SU-DHL-6 (cell line): ENCODE measurements around the gene GYPA.

ENCODE experiments used
- H2AFZ ChIP-seq: fragments of 200-600 bp; sonication (generic); 2 replicates; pipeline ENCODE4 v1.6.1; 2014; ENCODE audit warnings: low read depth, mild to moderate bottlenecking, moderate library complexity, mixed read lengths, antibody characterized with exemption, low read length; ENCODE audit not compliant: severe bottlenecking
- H3F3A ChIP-seq: fragments of 200-600 bp; shearing (Covaris generic); 2 replicates; pipeline ENCODE4 v1.6.0; 2016; ENCODE audit warnings: antibody characterized with exemption, mild to moderate bottlenecking; ENCODE audit not compliant: insufficient read depth
- H3K27ac ChIP-seq: fragments of 200-600 bp; sonication (generic); 2 replicates; pipeline ENCODE4 v1.5.1; 2016; ENCODE audit warnings: low read depth, mild to moderate bottlenecking, low read length, moderate library complexity, mixed read lengths
- H3K27me3 ChIP-seq: fragments of 200-600 bp; sonication (generic), shearing (Covaris generic); 2 replicates; pipeline ENCODE4 v1.6.0; 2014; ENCODE audit warnings: mild to moderate bottlenecking, low read length
- H3K36me3 ChIP-seq: fragments of 200-600 bp; sonication (generic); 2 replicates; pipeline ENCODE4 v1.6.1; 2014; ENCODE audit warnings: mild to moderate bottlenecking, low read length, mixed read lengths
- H3K4me2 ChIP-seq: fragments of 300-600, 200-600 bp; shearing (Covaris generic), sonication (generic); 2 replicates; pipeline ENCODE4 v1.6.0; 2014; ENCODE audit warnings: low read length, low read depth, mild to moderate bottlenecking; ENCODE audit not compliant: poor library complexity, severe bottlenecking
- H3K4me3 ChIP-seq: fragments of 200-600 bp; sonication (generic); 2 replicates; pipeline ENCODE4 v1.5.1; 2014; ENCODE audit warnings: antibody characterized with exemption, low read length, mild to moderate bottlenecking, mixed read lengths; ENCODE audit not compliant: insufficient read depth, poor library complexity, severe bottlenecking
- H3K79me2 ChIP-seq: fragments of 200-600 bp; sonication (generic); 2 replicates; pipeline ENCODE4 v1.6.1; 2014; ENCODE audit warnings: mild to moderate bottlenecking, low read length, moderate library complexity; ENCODE audit not compliant: insufficient read depth
- H3K9ac ChIP-seq: fragments of 200-600 bp; sonication (generic); 2 replicates; pipeline ENCODE4 v1.7.0; 2014; ENCODE audit warnings: mild to moderate bottlenecking, low read length
- H3K9me2 ChIP-seq: fragments of 200-600 bp; sonication (generic); replicated peaks from 2 replicates; pipeline ENCODE4 v1.6.1; 2014; ENCODE audit warnings: low read length; ENCODE audit not compliant: insufficient read depth
- H3K9me3 ChIP-seq: fragments of 200-600 bp; sonication (generic); 2 replicates; pipeline ENCODE4 v1.6.1; 2014; ENCODE audit warnings: low read length, mixed read lengths; ENCODE audit not compliant: insufficient read depth
- H4K20me1 ChIP-seq: fragments of 200-600 bp; sonication (generic); 2 replicates; pipeline ENCODE4 v1.6.1; 2014; ENCODE audit warnings: low read depth, mild to moderate bottlenecking, antibody characterized with exemption, low read length, moderate library complexity, mixed read lengths
- CTCF ChIP-seq: fragments of 200-600 bp; sonication (generic); IDR thresholded peaks from one replicate; pipeline ENCODE4 v1.5.1; 2017; ENCODE audit warnings: antibody characterized with exemption, mild to moderate bottlenecking, low read length, moderate library complexity; ENCODE audit not compliant: insufficient read depth, poor library complexity, severe bottlenecking
- EZH2phosphoT487 ChIP-seq: fragments of 200-600 bp; sonication (generic), shearing (Covaris generic); conservative IDR thresholded peaks from 2 replicates; pipeline ENCODE4 v1.6.1; 2018; ENCODE audit warnings: mild to moderate bottlenecking, antibody characterized with exemption, low read length, moderate library complexity, mixed read lengths

The GYPA gene

DNA sequence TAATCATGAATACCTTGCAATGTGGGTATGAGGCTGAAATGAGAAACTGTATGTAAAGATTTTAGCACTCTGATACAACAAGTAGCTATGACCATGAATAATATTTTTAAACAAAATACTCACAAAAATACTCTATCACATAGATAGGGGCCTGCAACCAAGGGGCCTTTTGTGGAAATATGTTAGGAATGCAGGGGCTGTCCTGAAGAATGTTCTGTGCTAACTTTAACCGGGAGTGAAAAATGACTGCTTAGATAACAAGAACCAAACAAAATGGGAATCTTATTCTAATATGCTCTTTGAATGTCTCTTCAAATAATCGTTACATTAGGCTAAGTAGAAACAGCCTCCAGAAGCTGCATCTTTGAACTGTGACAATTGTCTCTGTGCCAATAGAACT, 37.9 kb upstream of the GYPA start:
- TF ChIP-seq EZH2phosphoT487 (no peak), CTCF (no peak)
- Histone ChIP-seq H2AFZ (no peak overlapping the region), H3K36me3 (no peaks in the 10 kb centered on the region), H3K9me2 (no peaks in the 10 kb centered on the region), H3K9ac (no peak overlapping the region), H3K27me3 (no peaks in the 10 kb centered on the region), H3K4me3 (no peak overlapping the region), H3K9me3 (no peaks in the 10 kb centered on the region), H3F3A (no peaks in the 10 kb centered on the region), H3K79me2 (no peaks in the 10 kb centered on the region), H3K4me2 (no peak overlapping the region), H3K27ac (no peak overlapping the region), H4K20me1 (no peaks in the 10 kb centered on the region)

DNA sequence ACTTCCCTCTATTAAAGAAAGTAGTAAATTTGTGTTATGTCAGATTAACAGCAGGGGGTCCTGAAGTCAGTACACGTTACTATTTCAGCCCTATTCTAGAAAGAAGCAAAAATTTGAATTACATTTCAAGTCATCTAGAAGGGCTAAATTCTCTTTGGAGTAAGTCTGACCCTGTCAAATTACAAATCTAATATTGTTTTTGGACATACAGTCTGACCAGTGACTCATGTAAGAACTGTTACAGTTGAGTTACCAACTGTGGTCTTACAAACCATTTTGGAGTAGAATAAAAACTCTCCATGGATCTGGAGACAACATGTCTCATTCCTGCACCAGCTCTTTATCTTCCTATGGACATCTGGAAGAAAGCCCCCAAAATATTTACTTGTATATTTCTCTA, 36.0 kb upstream of the GYPA start:
- Histone ChIP-seq H3K9me2 (no peaks in the 10 kb centered on the region), H3K9ac (no peak overlapping the region), H3K27ac (no peak overlapping the region), H3K4me2 (no peak overlapping the region), H2AFZ (no peak overlapping the region), H3K4me3 (no peak overlapping the region), H3K9me3 (no peaks in the 10 kb centered on the region), H3K36me3 (no peaks in the 10 kb centered on the region), H3F3A (no peaks in the 10 kb centered on the region), H3K79me2 (no peaks in the 10 kb centered on the region), H4K20me1 (no peaks in the 10 kb centered on the region), H3K27me3 (no peaks in the 10 kb centered on the region)
- TF ChIP-seq CTCF (no peak), EZH2phosphoT487 (no peak)

DNA sequence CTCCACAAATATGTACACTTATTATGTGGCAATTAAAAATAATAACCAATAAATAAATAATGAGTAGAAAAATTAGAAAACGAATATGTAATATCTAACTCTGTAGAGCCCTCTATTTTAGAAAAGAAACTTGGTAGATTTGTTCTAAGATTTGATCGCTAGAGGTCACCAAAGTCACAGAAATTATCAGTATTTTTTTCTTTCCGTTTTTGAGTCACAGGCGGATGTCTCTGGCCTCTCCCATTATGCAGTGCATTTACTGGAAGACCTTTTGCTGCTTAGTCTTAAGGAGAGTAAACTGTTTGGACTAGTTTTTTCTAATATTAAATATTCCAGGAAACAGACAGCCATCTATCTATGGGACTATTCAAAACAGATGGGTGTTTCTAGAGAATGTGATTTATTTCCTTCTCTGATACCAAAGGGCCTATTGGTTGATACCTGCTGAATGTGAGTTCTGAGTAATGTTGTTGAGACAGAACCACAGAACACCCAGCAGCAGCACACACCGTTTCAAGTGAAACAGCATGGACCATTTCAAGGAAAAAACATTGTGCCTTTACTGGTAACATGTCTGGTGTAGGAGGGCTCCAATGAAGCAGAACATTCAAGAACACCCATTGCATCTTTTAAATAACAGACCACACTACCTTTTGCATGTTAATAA, 34.0 kb upstream of the GYPA start:
- Histone ChIP-seq H3K9me3 (no peaks in the 10 kb centered on the region), H3K4me3 (no peak overlapping the region), H3K27ac (no peak overlapping the region), H4K20me1 (no peaks in the 10 kb centered on the region), H3K4me2 (no peak overlapping the region), H3K36me3 (no peaks in the 10 kb centered on the region), H3K79me2 (no peaks in the 10 kb centered on the region), H2AFZ (no peak overlapping the region), H3K9ac (no peak overlapping the region), H3F3A (no peaks in the 10 kb centered on the region), H3K27me3 (no peaks in the 10 kb centered on the region), H3K9me2 (no peaks in the 10 kb centered on the region)
- TF ChIP-seq CTCF (no peak), EZH2phosphoT487 (no peak)
